ENCODE results near the gene CHST8. TPM values are rescaled to one million over a fixed set of nuclear protein-coding genes. Genes with fewer than 3 reads are reported as not detected.

The CHST8 gene
- polyA plus RNA-seq, 1 of the 3 experiments (the other 2 are of a cell fraction): 0.05 TPM

DNA sequence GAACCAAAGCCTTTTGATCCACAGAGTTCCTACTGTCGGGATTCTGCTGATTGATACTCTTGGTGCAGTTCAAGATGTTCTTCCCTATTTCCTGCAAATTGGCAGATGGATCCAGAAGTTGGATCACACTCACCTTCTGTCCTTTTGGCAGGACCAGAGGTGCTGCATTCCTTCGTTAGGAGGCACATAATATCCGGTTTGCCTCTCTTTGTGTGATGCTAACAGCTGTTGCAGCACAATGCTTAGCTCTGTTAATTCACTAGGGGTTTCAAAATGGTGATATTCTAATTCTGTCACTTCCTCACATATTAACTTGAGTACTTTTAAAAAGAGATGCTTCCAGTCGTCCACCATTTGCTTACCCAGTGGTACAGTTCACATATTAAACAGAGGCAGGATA is 15.2 kb upstream of the CHST8 start:
- no peak overlapping the region for H3K9ac ChIP-seq
- no peak overlapping the region for H3K4me3 ChIP-seq (ENCODE audit: low read depth in 2 of 2, low read length in 1 of 2)
- H3K36me3 ChIP-seq (replicated peaks in 1 of 2; ENCODE audit: control insufficient read depth in 1 of 2, insufficient read depth in 2 of 2, low read length in 1 of 2): no peaks in the 10 kb centered on the region
- no peak overlapping the region for H3K27ac ChIP-seq (ENCODE audit: low read depth in 2 of 2, low read length in 1 of 2)
- H4K20me1 ChIP-seq (ENCODE audit: insufficient read depth): no peaks in the 10 kb centered on the region
- H3K9me3 ChIP-seq: no peaks in the 10 kb centered on the region
- H3F3A ChIP-seq (replicated peaks; ENCODE audit: insufficient read depth): no peaks in the 10 kb centered on the region
- no peaks in the 10 kb centered on the region for H3K79me2 ChIP-seq (ENCODE audit: insufficient read depth)
- no peak overlapping the region for H2AFZ ChIP-seq (ENCODE audit: low read depth)
- 3% methylated on average over 4 of the region's 4 CpGs for WGBS (ENCODE audit: low lambda C conversion rate)
- H3K27me3 ChIP-seq (ENCODE audit: insufficient read depth): no peaks in the 10 kb centered on the region
- H3K4me1 ChIP-seq (ENCODE audit: control insufficient read depth in 1 of 2, insufficient read depth in 2 of 2, low read depth in 1 of 2, low read length in 1 of 2): no peaks in the 10 kb centered on the region
- no peaks in the 10 kb centered on the region for H3K9me2 ChIP-seq
- POLR2A ChIA-PET: no interaction called here
- CTCF ChIA-PET: no interaction called here
- DNase-seq: no peak
- TF ChIP-seq CHD2 (IDR thresholded peaks at IDR 0.05; ENCODE audit: low read length, partially characterized antibody) (no peak), ELF1 (IDR thresholded peaks at IDR 0.05) (no peak)
- no peak overlapping the region for H3K4me2 ChIP-seq

DNA sequence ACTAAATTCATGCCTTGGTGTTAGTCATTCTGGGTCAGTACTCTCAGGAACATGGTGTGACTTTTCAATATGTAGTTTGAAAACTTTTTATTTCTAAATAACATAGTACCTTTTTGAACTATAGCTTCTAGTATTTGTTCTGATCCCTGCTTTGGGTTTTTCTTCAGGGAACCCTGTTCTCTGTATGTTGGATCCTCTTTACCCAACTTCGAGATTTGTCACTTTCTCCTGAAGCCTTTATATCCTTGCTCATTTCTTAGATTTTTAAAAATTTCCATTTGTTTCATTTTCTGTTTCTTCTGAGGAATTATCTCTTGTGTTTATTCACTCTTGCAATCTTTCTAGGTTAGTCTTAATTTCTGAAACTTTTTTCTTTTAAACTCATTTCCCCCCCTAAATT is 12.4 kb upstream of the CHST8 start:
- DNase-seq: no peak
- Histone ChIP-seq H3K27ac (ENCODE audit: low read depth in 2 of 2, low read length in 1 of 2) (no peak overlapping the region), H3K4me1 (ENCODE audit: control insufficient read depth in 1 of 2, insufficient read depth in 2 of 2, low read depth in 1 of 2, low read length in 1 of 2) (peaks cover 0 to 10% of the 10 kb centered on the region in 2 experiments; a peak in 1 of 4 replicates), H3K27me3 (ENCODE audit: insufficient read depth) (no peaks in the 10 kb centered on the region), H3K79me2 (ENCODE audit: insufficient read depth) (no peaks in the 10 kb centered on the region), H3K4me2 (no peak overlapping the region), H4K20me1 (ENCODE audit: insufficient read depth) (no peaks in the 10 kb centered on the region), H3K36me3 (replicated peaks in 1 of 2; ENCODE audit: control insufficient read depth in 1 of 2, insufficient read depth in 2 of 2, low read length in 1 of 2) (no peaks in the 10 kb centered on the region), H3F3A (replicated peaks; ENCODE audit: insufficient read depth) (no peaks in the 10 kb centered on the region), H3K9me2 (no peaks in the 10 kb centered on the region), H3K9ac (no peak overlapping the region), H3K9me3 (no peaks in the 10 kb centered on the region), H3K4me3 (ENCODE audit: low read depth in 2 of 2, low read length in 1 of 2) (no peak overlapping the region), H2AFZ (ENCODE audit: low read depth) (no peak overlapping the region)
- TF ChIP-seq TEAD4 (IDR thresholded peaks at IDR 0.05; ENCODE audit: borderline replicate concordance, insufficient read depth): no peak
- POLR2A ChIA-PET: no interaction called here
- WGBS (ENCODE audit: low lambda C conversion rate): 0% methylated on average over 1 of the region's 1 CpG
- CTCF ChIA-PET: no interaction called here

DNA sequence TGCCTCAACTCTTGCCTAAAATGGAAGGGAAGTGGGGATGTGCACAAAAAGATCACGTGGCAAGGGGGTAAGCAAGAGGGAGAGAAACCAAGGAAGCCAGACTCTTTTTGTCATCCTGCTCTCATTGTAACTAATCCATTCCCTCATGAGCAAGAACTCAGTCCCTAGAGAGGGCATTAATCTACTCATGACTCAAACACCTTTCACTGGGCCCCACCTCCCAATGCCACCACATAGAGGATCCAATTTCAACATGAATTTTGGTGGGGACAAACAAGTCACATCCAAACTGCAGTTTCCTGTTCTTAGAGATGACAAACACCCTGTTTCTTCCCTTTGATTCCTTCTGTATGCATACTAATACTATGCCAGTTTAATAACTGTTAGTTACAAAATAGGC is 11.2 kb upstream of the CHST8 start:
- Histone ChIP-seq H3K9me3 (no peaks in the 10 kb centered on the region), H3K4me2 (no peak overlapping the region), H3K4me1 (ENCODE audit: control insufficient read depth in 1 of 2, insufficient read depth in 2 of 2, low read depth in 1 of 2, low read length in 1 of 2) (peaks cover 0 to 10% of the 10 kb centered on the region in 2 experiments; a peak in 1 of 4 replicates), H3F3A (replicated peaks; ENCODE audit: insufficient read depth) (no peaks in the 10 kb centered on the region), H3K36me3 (replicated peaks in 1 of 2; ENCODE audit: control insufficient read depth in 1 of 2, insufficient read depth in 2 of 2, low read length in 1 of 2) (no peaks in the 10 kb centered on the region), H2AFZ (ENCODE audit: low read depth) (no peak overlapping the region), H3K4me3 (ENCODE audit: low read depth in 2 of 2, low read length in 1 of 2) (no peak overlapping the region), H3K27me3 (ENCODE audit: insufficient read depth) (no peaks in the 10 kb centered on the region), H3K9ac (no peak overlapping the region), H3K9me2 (no peaks in the 10 kb centered on the region), H3K27ac (ENCODE audit: low read depth in 2 of 2, low read length in 1 of 2) (no peak overlapping the region), H3K79me2 (ENCODE audit: insufficient read depth) (no peaks in the 10 kb centered on the region), H4K20me1 (ENCODE audit: insufficient read depth) (no peaks in the 10 kb centered on the region)
- no peak for TF ChIP-seq SIN3A (IDR thresholded peaks at IDR 0.05; ENCODE audit: borderline replicate concordance, low read depth, low read length)
- TF ChIP-seq MEF2A (IDR thresholded peaks at IDR 0.05; ENCODE audit: borderline replicate concordance, low read depth): no peak
- TF ChIP-seq, protein P1, sequence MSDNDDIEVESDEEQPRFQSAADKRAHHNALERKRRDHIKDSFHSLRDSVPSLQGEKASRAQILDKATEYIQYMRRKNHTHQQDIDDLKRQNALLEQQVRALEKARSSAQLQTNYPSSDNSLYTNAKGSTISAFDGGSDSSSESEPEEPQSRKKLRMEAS (IDR thresholded peaks at IDR 0.05; ENCODE audit: low read depth): no peak
- TF ChIP-seq CHD2 (IDR thresholded peaks at IDR 0.05; ENCODE audit: low read length, partially characterized antibody): no peak
- TF ChIP-seq FOXJ3 (CRISPR knock-in tag; IDR thresholded peaks at IDR 0.05): no peak
- no peak for TF ChIP-seq FOXM1 (IDR thresholded peaks at IDR 0.05; ENCODE audit: low read depth)
- TF ChIP-seq ELF1 (IDR thresholded peaks at IDR 0.05): no peak
- no peak for TF ChIP-seq YY1 (IDR thresholded peaks at IDR 0.05; ENCODE audit: low read depth)
- TF ChIP-seq, protein P2, sequence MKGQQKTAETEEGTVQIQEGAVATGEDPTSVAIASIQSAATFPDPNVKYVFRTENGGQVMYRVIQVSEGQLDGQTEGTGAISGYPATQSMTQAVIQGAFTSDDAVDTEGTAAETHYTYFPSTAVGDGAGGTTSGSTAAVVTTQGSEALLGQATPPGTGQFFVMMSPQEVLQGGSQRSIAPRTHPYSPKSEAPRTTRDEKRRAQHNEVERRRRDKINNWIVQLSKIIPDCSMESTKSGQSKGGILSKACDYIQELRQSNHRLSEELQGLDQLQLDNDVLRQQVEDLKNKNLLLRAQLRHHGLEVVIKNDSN (IDR thresholded peaks at IDR 0.05; ENCODE audit: borderline replicate concordance, low read depth): no peak
- no peak for TF ChIP-seq MXI1 (IDR thresholded peaks at IDR 0.05; ENCODE audit: low read depth, low read length)
- no peak for TF ChIP-seq TAF1 (IDR thresholded peaks at IDR 0.05; ENCODE audit: borderline replicate concordance, low read depth, low read length)
- TF ChIP-seq POLR2AphosphoS5 (IDR thresholded peaks at IDR 0.05; ENCODE audit: low read depth, low read length): no peak
- no peak for TF ChIP-seq FOSL2 (IDR thresholded peaks at IDR 0.05; ENCODE audit: borderline replicate concordance, low read depth)
- no peak for TF ChIP-seq RFX5 (IDR thresholded peaks at IDR 0.05; ENCODE audit: low read length)
- TF ChIP-seq, protein P3, sequence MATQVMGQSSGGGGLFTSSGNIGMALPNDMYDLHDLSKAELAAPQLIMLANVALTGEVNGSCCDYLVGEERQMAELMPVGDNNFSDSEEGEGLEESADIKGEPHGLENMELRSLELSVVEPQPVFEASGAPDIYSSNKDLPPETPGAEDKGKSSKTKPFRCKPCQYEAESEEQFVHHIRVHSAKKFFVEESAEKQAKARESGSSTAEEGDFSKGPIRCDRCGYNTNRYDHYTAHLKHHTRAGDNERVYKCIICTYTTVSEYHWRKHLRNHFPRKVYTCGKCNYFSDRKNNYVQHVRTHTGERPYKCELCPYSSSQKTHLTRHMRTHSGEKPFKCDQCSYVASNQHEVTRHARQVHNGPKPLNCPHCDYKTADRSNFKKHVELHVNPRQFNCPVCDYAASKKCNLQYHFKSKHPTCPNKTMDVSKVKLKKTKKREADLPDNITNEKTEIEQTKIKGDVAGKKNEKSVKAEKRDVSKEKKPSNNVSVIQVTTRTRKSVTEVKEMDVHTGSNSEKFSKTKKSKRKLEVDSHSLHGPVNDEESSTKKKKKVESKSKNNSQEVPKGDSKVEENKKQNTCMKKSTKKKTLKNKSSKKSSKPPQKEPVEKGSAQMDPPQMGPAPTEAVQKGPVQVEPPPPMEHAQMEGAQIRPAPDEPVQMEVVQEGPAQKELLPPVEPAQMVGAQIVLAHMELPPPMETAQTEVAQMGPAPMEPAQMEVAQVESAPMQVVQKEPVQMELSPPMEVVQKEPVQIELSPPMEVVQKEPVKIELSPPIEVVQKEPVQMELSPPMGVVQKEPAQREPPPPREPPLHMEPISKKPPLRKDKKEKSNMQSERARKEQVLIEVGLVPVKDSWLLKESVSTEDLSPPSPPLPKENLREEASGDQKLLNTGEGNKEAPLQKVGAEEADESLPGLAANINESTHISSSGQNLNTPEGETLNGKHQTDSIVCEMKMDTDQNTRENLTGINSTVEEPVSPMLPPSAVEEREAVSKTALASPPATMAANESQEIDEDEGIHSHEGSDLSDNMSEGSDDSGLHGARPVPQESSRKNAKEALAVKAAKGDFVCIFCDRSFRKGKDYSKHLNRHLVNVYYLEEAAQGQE (IDR thresholded peaks at IDR 0.05; ENCODE audit: low read depth, low read length): no peak
- no peak for TF ChIP-seq EZH2phosphoT487 (IDR thresholded peaks at IDR 0.05; ENCODE audit: borderline replicate concordance, low read depth)
- DNase-seq: no peak
- ChIA-PET POLR2A (no interaction called here), CTCF (no interaction called here)
- 12% methylated on average over 1 of the region's 1 CpG for WGBS (ENCODE audit: low lambda C conversion rate)

All from SK-N-SH (cell line).